GM18951 (cell line): ENCODE data around the gene PTPRN2.

Experiments used
- POLR2A ChIP-seq: IDR thresholded peaks from 4 replicates; pipeline ENCODE4 v1.6.1; 2011; ENCODE audit warnings: mild to moderate bottlenecking; ENCODE audit not compliant: insufficient read length, insufficient read depth; ENCODE audit errors: extremely low read depth
- in situ Hi-C: fragments of 300-500 bp; cut with MboI; formaldehyde crosslinking; loops from one replicate; pipeline ENCODE4 v1.12.0; 2022; ENCODE audit warnings: low sequenced_read_pairs, mixed read lengths, inconsistent platforms; ENCODE audit not compliant: unreplicated experiment

The PTPRN2 gene

DNA sequence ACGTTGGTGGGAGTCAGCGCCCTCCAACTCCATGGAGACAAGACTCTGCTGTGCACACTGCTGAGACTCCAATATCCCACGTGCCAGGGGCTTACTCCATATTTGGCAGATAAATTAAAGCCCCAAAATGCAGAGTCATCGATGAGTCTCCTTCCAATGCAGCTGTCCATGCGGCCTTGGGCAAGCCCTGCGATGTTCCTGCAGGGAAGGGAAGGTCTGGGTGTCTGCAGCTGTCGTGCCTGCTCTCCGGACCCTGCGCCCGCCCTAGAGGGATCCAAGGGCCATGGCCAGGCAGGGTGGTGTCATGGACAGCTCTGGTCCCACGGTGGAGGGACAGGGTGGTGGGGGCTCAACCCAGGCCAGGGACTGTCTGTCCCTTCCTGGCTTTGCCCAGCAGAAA lies 185.2 kb downstream of the PTPRN2 start:
- in situ Hi-C loops = no loop called here
- no peak for TF ChIP-seq POLR2A

DNA sequence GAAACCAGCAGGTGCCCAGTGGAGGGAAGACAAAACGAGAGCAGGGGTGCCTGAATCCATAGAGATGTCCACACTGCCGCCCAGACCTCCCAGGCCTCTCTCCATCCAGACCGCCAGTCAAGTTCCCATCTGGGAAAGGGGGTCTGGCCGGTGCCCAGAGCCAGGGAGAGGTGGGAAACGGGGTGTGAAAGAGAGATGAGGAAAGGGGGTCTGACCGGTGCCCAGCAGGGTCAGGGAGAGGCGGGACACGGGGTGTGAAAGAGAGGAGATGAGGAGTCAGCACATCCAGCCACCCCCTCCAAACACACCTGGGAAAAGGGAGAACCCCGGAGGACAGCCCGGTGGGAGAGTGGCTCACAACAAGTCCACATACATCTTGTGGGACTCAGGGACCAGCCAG lies 185.8 kb downstream of the PTPRN2 start:
- TF ChIP-seq POLR2A = no peak
- in situ Hi-C loops = no loop called here

- in situ Hi-C loops = no loop called here
- no peak for TF ChIP-seq POLR2A
Observed at GRCh38 chr7:158401295-158401694, 186.3 kb downstream of the PTPRN2 start.

DNA sequence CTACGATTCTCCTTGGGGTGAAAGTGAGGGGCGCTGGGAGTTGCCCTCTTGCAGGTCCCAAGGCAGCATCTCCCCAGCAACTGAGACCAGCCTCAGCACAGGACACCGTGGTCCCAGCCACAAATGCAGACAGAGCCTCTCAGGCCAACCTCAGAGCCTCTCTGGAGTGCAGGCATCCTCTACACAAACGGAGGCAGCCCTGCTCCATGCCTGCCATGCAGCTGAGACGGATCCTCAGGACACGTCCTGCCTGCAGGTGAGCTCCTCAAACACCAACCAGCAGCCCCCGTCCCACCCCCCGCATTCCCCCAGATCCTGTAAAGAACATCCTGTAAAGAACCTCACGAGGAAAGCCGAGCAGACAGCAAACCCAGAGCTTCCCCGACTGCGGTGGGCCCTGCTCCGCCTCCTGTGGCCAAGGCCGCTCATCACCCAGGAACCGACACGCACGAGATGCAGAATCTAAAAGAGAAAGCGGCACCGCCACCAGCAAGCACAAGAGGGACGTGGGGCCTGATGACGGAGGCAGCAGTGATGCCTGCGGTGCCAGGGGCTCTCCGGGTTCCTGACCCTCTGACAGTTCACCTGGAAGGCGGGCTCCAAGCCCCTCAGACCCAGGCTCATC lies 186.9 kb downstream of the PTPRN2 start:
- TF ChIP-seq POLR2A = no peak
- in situ Hi-C loops = no loop called here

GRCh38 chr7:158399762-158400161 lies 187.9 kb downstream of the PTPRN2 start:
- in situ Hi-C loops = no loop called here
- TF ChIP-seq POLR2A = no peak

GRCh38 chr7:158398750-158399149 lies 188.9 kb downstream of the PTPRN2 start:
- in situ Hi-C loops = no loop called here
- no peak for TF ChIP-seq POLR2A

GRCh38 chr7:158397885-158398284 lies 189.7 kb downstream of the PTPRN2 start:
- in situ Hi-C loops = no loop called here
- no peak for TF ChIP-seq POLR2A

DNA sequence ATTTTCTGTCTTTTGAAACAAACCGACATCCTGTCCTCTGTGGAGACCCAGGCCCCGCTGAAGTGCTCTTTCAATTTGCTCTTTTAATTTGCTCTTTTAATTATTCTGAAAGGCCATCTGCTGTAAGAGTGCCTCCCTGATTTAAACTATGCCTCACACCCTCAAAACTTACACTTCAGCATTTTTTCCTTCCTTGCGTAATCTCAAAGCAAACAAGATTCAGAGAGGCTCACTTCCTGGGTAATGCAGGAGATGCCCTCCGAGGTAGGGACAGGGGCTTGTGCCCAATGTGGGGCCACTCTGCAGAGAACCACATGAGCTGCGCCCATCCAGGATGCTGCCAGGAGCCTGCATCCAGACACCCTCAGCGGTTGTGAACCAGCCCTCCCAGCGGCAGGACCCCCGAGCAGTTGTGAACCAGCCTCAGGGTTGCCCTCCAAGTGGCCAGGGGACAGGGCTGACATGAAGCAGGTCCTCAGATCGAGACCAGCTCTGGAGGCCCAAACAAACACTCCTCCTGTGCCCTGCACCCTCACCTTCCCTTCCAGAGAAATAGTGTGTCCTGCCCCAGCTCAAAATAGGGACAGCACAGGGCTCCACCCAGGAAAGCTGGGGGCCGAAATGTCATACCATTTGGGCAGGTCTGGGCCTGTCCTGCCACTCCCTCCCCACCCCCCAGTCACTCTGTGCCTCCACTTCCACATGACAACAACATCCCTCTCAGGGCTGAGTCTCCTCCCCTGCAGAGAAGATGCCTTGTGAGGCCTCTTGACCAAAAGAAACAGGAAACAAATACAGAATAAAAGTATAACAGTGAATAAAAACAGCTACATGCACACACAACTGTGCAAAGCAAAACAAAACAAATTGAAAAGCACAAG lies 190.4 kb downstream of the PTPRN2 start:
- in situ Hi-C loops = no loop called here
- TF ChIP-seq POLR2A = no peak

GRCh38 chr7:158396301-158396905 lies 191.2 kb downstream of the PTPRN2 start:
- in situ Hi-C loops = no loop called here

DNA sequence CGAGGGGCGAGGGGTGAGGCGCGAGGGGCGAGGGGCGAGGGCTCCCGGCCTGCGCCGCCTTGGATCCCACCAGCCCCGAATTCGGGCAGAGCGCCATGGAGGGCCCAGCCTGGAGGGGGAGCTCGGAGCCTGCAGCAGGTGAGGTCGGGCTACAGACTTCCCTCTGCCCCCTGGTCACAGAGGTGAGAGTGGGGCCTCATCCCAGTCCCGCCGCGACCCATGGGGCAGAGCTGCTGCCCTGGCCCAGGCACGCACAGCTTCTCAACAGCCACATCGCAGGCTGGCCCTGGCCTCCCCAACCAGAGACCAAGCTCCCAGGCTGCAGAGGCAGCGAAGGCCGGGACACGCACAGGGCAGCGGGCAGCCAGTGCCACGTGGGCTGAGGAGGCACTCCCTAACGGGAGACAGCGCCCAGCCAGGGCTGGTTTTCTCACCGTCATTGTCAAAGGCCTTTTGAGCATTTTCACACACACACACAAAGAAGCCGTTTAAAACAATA lies 191.8 kb downstream of the PTPRN2 start:
- TF ChIP-seq POLR2A = no peak
- in situ Hi-C loops = no loop called here

More at GRCh38 chr7:158396301-158396905, 191.2 kb downstream of the PTPRN2 start:
- no peak for TF ChIP-seq POLR2A

DNA sequence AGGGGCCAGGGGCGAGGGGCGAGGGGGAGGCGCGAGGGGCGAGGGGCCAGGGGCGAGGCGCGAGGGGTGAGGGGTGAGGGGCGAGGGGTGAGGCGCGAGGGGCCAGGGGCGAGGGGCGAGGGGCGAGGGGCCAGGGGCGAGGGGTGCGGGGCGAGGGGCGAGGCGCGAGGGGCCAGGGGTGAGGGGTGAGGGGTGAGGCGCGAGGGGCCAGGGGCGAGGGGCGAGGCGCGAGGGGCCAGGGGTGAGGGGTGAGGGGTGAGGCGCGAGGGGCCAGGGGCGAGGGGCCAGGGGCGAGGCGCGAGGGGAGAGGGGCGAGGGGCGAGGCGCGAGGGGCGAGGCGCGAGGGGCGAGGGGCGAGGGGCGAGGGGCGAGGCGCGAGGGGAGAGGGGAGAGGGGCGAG lies 192.3 kb downstream of the PTPRN2 start:
- in situ Hi-C loops = no loop called here
- TF ChIP-seq POLR2A = no peak

GRCh38 chr7:158394936-158395335 lies 192.7 kb downstream of the PTPRN2 start:
- in situ Hi-C loops = no loop called here
- no peak for TF ChIP-seq POLR2A

GRCh38 chr7:158393926-158394625 lies 193.5 kb downstream of the PTPRN2 start:
- TF ChIP-seq POLR2A = no peak
- in situ Hi-C loops = no loop called here
